Karpas-422 (cell line): ENCODE results near the gene GRAMD1B. TPM values are rescaled to one million over a fixed set of nuclear protein-coding genes. Genes with fewer than 3 reads are reported as not detected.
A peak's percentile ranks its signal among the peaks of the same experiment; 100 is the strongest.

Experiments used
- DNase-seq: peaks from one replicate; pipeline ENCODE4 v3.0.0-alpha.2; 2015
- H2AFZ ChIP-seq: fragments of 200-600 bp; sonication (generic); 2 replicates; pipeline ENCODE4 v1.6.1; 2014; ENCODE audit warnings: antibody characterized with exemption, low read length, mixed read lengths
- H3K27ac ChIP-seq: fragments of 200-600 bp; sonication (generic); 2 replicates; pipeline ENCODE4 v1.5.1; 2014; ENCODE audit warnings: mild to moderate bottlenecking, low read length, moderate library complexity
- H3K27me3 ChIP-seq: fragments of 200-600 bp; sonication (generic); 2 replicates; pipeline ENCODE4 v1.6.1; 2014; ENCODE audit warnings: low read length, mixed read lengths
- H3K36me3 ChIP-seq: fragments of 200-600 bp; sonication (generic); 2 replicates; pipeline ENCODE4 v1.6.1; 2014; ENCODE audit warnings: low read length, mixed read lengths; ENCODE audit not compliant: insufficient read depth
- H3K4me1 ChIP-seq: fragments of 200-600 bp; sonication (generic); 2 replicates; pipeline ENCODE4 v1.6.1; 2014; ENCODE audit warnings: mild to moderate bottlenecking, low read length, mixed read lengths
- H3K4me2 ChIP-seq: fragments of 200-600 bp; sonication (generic); 2 replicates; pipeline ENCODE4 v1.6.1; 2014; ENCODE audit warnings: low read length, low read depth, mild to moderate bottlenecking; ENCODE audit not compliant: poor library complexity, severe bottlenecking
- H3K4me3 ChIP-seq: fragments of 200-600 bp; sonication (generic); 2 replicates; pipeline ENCODE4 v1.5.1; 2014; ENCODE audit warnings: mild to moderate bottlenecking, antibody characterized with exemption, low read length, mixed read lengths
- H3K79me2 ChIP-seq: fragments of 200-600 bp; sonication (generic); 2 replicates; pipeline ENCODE4 v1.6.1; 2014; ENCODE audit warnings: mild to moderate bottlenecking, low read length, mixed read lengths
- H3K9ac ChIP-seq: fragments of 200-600 bp; sonication (generic); 2 replicates; pipeline ENCODE4 v1.6.0; 2014; ENCODE audit warnings: low read length
- H3K9me2 ChIP-seq: fragments of 200-600 bp; sonication (generic), shearing (Covaris generic); replicated peaks from 2 replicates; pipeline ENCODE4 v1.6.0; 2014; ENCODE audit warnings: mild to moderate bottlenecking, low read length, moderate library complexity; ENCODE audit not compliant: insufficient read depth
- H3K9me3 ChIP-seq: fragments of 300-700, 200-600 bp; sonication (generic); 2 replicates; pipeline ENCODE4 v1.6.1; 2014; ENCODE audit warnings: low read length, mixed read lengths
- H4K20me1 ChIP-seq: fragments of 200-600 bp; sonication (generic); 2 replicates; pipeline ENCODE4 v1.6.1; 2014; ENCODE audit warnings: mild to moderate bottlenecking, antibody characterized with exemption, low read length, low read depth; ENCODE audit not compliant: insufficient read depth
- total RNA-seq: library from RNA; depleted of rRNA; stranded (reverse); fragments of >200 nt; shearing (Covaris generic); gene quantifications from 2 replicates; pipeline ENCODE4 v1.2.3, GENCODE V29; 2014; ENCODE audit warnings: low replicate concordance

GRAMD1B gene
- total RNA-seq, 1 experiment from 2014 or later: 79.0 TPM

DNA sequence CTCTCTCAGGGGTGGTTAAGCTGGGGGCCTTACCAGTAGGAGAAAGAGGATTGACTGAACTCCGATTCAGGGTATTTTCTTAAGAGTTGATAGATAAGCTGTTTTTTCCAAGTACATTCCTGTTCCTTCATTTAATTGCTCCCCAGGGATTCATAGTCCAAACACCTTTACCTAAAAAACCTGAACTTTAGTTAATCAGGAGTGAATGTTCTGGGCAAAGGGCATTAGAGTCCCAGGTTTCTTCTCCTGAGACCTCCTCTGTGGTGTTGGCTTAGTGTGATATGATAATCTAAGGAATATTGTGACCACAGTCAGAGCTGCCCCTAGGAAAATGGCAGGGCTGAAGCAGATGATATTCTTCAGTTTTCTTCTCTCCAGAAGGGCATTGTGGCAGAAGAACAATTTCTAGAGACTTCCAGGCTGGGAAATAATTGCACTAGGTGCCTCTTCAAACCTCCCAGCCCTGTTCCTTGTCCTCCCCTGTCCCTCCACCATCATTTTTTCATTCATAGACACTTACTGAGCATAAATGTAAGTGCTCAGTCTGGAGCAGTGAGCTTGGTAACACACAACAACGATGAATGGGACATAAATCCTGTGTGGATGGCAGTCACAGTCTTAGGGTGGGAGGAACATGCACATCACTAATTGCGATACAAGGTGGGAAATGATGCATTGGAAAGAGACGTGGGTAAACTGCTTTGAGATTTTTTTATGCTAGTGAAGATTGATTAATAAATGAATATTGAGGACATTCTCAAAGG is 11.5 kb upstream of the GRAMD1B start:
- no peak overlapping the region for H3K9ac ChIP-seq
- no peak overlapping the region for H3K4me3 ChIP-seq
- H3K9me2 ChIP-seq: no peaks in the 10 kb centered on the region
- peaks cover 24% of the 10 kb centered on the region for H3K4me1 ChIP-seq
- no peak for DNase-seq
- no peaks in the 10 kb centered on the region for H3K9me3 ChIP-seq
- no peaks in the 10 kb centered on the region for H3K36me3 ChIP-seq
- H3K27ac ChIP-seq: no peak overlapping the region
- no peaks in the 10 kb centered on the region for H4K20me1 ChIP-seq
- H3K79me2 ChIP-seq: no peaks in the 10 kb centered on the region
- H3K4me2 ChIP-seq: no peak overlapping the region
- no peak overlapping the region for H2AFZ ChIP-seq
- no peaks in the 10 kb centered on the region for H3K27me3 ChIP-seq

DNA sequence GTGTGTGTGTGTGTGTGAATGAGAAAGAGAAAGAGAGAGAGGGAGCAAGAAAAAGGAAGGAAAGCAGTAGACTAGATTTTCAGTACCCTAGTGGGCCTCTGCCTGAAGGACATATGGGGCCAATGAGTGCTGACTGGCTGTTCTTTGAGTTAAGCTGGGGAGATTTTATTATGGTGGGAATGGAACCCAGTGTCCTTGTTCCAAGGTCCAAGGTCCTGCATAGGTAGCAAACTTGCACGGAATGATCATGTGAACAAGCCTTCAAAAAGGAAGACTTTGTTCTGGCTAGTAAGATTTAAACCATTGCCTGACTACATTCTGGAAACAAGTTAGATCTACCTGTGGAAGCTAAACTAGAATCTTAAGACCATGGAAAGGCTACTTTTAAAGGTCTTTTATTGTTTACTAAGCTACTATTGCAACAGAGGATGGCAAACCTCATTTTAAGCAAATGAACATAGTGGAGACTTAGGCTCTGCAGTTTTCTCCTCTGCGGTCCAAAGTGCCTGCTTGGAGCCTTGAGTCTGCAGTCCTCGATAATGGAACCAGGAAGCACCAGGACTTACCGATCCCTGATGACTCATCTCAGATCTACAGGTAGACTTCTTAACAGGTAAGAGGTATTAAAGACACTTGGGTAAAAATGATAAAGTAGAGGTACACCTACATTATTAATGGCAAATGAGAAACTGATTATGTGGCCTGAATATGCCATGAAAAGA is 10.2 kb upstream of the GRAMD1B start:
- Histone ChIP-seq H3K27ac (no peak overlapping the region), H2AFZ (no peak overlapping the region), H4K20me1 (no peaks in the 10 kb centered on the region), H3K27me3 (no peaks in the 10 kb centered on the region), H3K4me2 (no peak overlapping the region), H3K9ac (no peak overlapping the region), H3K4me1 (peaks cover 24% of the 10 kb centered on the region), H3K36me3 (no peaks in the 10 kb centered on the region), H3K9me3 (no peaks in the 10 kb centered on the region), H3K9me2 (no peaks in the 10 kb centered on the region), H3K79me2 (no peaks in the 10 kb centered on the region), H3K4me3 (no peak overlapping the region)
- DNase-seq: no peak

DNA sequence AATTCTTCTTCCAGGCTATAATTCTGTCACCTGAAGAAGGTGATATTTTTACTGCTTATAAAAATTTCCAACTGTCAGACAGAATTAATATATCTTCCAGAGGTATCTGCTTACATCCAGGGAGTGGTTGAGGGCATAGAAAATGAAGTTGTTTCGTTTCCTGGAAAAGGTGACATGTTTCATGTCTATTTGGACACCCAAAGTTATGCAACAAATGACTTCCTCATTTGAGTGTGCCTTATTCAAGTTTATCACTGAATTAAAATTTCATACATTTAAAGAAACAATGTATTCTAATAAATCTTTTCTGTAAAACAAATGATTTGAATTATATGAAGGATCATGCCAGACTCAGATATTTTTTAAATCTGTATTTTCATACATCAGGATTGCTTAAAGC is 8.5 kb upstream of the GRAMD1B start:
- H3K79me2 ChIP-seq: no peaks in the 10 kb centered on the region

DNA sequence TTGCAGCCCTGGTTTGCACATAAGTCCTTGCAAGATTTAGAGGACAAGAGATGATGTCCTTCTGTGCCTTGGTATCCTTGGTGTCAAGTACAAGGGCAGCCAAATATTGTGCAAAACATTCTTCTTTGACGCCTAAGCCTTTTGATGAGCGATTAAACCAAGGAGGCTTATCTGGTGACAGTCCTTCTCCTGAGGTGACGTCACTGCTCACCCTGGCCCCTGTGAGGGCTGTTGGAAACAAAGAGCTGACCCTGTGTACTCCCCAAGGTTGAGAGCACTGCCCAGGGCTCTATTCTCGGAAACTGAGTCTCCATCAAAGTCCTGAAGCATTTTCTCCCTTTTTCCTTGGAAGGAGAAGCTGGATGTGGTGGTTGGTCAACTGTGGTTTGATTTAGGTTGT is 4.7 kb upstream of the GRAMD1B start:
- Histone ChIP-seq H3K79me2 (no peaks in the 10 kb centered on the region), H3K9me3 (no peaks in the 10 kb centered on the region), H3K9ac (no peak overlapping the region), H3K4me1 (peaks cover 38% of the 10 kb centered on the region), H3K27ac (no peak overlapping the region), H3K36me3 (no peaks in the 10 kb centered on the region), H3K4me3 (no peak overlapping the region), H3K9me2 (no peaks in the 10 kb centered on the region), H4K20me1 (no peaks in the 10 kb centered on the region), H2AFZ (no peak overlapping the region), H3K4me2 (no peak overlapping the region), H3K27me3 (no peaks in the 10 kb centered on the region)
- no peak for DNase-seq

More for the DNA sequence above, 8.5 kb upstream of the GRAMD1B start:
- H3K4me3 ChIP-seq: no peak overlapping the region
- H3K9me2 ChIP-seq: no peaks in the 10 kb centered on the region
- H2AFZ ChIP-seq: no peak overlapping the region
- H4K20me1 ChIP-seq: no peaks in the 10 kb centered on the region
- H3K36me3 ChIP-seq: no peaks in the 10 kb centered on the region
- no peak overlapping the region for H3K9ac ChIP-seq
- peak; percentile 67 for DNase-seq
- H3K27ac ChIP-seq: no peak overlapping the region
- H3K4me1 ChIP-seq: peaks cover 38% of the 10 kb centered on the region
- peak overlapping the region; percentile 52 for H3K4me2 ChIP-seq
- H3K27me3 ChIP-seq: no peaks in the 10 kb centered on the region
- no peaks in the 10 kb centered on the region for H3K9me3 ChIP-seq

DNA sequence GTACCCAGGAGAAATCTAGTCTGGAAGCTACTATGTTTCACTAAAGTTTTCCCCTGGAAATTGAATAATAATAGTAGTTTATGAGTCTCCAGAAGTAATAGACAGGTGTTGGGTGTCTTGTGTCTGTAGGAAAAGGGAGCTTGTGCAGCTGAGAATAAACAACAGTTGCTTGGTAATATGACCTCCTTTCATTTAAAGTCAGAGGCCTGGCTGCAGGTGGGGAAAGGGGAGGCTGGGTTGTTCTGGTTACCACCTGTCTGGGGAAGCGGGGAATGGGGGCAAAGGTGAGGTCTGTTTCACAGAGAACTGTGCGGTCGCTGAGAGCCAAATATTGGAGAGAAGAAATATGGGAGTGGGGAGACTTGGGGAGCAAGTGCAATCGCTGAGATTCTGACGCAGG is 3.3 kb upstream of the GRAMD1B start:
- Histone ChIP-seq H3K36me3 (no peaks in the 10 kb centered on the region), H3K9ac (no peak overlapping the region), H4K20me1 (no peaks in the 10 kb centered on the region), H3K9me3 (no peaks in the 10 kb centered on the region), H3K79me2 (no peaks in the 10 kb centered on the region), H3K27me3 (no peaks in the 10 kb centered on the region), H3K27ac (no peak overlapping the region), H3K4me1 (peaks cover 24% of the 10 kb centered on the region), H2AFZ (no peak overlapping the region), H3K4me3 (no peak overlapping the region), H3K9me2 (no peaks in the 10 kb centered on the region), H3K4me2 (no peak overlapping the region)
- no peak for DNase-seq

DNA sequence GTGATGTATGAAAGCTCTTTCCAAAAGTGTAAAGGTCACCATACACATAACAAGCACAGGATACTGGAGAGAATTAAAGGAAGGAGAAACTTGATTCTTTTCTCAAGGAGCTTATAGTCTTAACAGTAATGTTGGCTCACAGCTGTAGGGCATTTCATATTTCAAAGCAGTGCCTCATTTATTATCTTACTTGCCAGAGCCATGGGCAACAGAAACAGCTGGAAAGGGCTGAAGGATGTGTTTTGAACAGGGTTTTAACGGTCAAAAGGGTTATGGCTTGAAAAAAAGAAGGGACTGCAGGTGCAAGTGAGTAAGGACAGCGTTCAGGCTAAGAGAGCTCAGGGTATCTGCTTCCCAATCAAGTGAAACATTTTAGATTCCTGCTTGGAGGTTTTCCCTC is 2.7 kb upstream of the GRAMD1B start:
- H3K4me3 ChIP-seq: no peak overlapping the region
- H3K36me3 ChIP-seq: no peaks in the 10 kb centered on the region
- no peak overlapping the region for H2AFZ ChIP-seq
- no peaks in the 10 kb centered on the region for H3K79me2 ChIP-seq
- H3K27me3 ChIP-seq: no peaks in the 10 kb centered on the region
- H3K27ac ChIP-seq: no peak overlapping the region
- H3K9ac ChIP-seq: no peak overlapping the region
- no peak overlapping the region for H3K4me2 ChIP-seq
- no peak for DNase-seq
- no peaks in the 10 kb centered on the region for H3K9me2 ChIP-seq
- no peaks in the 10 kb centered on the region for H4K20me1 ChIP-seq
- H3K4me1 ChIP-seq: peaks cover 18% of the 10 kb centered on the region
- H3K9me3 ChIP-seq: no peaks in the 10 kb centered on the region

DNA sequence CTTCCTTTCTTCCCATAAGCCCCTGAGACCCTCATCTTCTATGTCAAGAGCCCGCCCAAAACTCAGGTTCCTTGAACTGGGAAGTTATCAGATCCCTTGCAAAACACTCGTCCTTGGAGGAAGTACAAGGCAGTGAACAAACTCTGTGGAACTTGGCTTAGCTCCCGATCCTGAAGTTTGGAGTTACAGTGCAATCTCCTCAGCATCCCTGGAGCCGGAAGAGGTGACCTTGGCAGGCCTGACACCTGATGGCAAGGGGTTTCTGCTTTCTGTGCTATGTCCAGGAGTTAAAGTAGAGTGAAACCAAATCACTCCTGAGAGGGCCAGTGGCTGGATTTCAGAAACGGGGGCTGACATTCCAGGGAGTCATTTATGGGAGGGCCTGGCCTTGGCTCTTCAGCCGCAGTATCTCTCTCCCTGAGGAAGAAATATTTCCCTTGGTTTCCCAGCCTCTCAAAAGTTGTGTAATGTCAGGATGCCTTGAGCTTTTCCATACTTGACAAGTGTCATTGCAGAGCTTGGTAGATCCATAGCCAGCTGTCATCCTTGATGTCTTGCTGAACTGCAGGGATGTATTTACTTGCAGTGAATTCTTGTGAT is 1.9 kb upstream of the GRAMD1B start:
- Histone ChIP-seq H3K9me3 (no peaks in the 10 kb centered on the region), H3K4me1 (peaks cover 15% of the 10 kb centered on the region), H3K36me3 (no peaks in the 10 kb centered on the region), H3K27me3 (no peaks in the 10 kb centered on the region), H3K4me2 (no peak overlapping the region), H3K4me3 (no peak overlapping the region), H3K9me2 (no peaks in the 10 kb centered on the region), H4K20me1 (no peaks in the 10 kb centered on the region), H3K79me2 (no peaks in the 10 kb centered on the region), H3K27ac (no peak overlapping the region), H2AFZ (no peak overlapping the region), H3K9ac (no peak overlapping the region)
- DNase-seq: no peak

DNA sequence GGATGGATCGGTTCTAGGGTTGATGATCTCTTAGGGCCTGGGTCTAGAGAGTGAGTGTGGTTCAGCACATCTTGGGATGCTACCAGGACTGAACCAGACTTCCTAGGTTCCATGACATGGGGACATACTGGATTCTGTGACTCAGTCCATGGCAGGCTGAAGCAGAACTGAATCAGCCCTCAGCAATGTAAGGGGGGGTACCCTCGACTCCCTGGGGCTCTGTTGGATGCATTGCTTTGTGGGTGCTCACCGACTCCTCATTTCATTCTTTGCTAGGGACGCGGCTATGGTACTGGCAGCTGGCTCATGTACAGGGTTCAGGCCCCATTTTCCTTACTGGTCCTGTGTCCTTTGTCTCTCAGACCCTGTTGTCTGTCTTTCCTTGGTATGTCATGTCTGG is 733 bp upstream of the GRAMD1B start:
- H3K9me2 ChIP-seq: no peaks in the 10 kb centered on the region
- no peaks in the 10 kb centered on the region for H3K9me3 ChIP-seq
- H3K79me2 ChIP-seq: no peaks in the 10 kb centered on the region
- no peak overlapping the region for H3K4me3 ChIP-seq
- no peak overlapping the region for H3K4me2 ChIP-seq
- H3K27ac ChIP-seq: no peak overlapping the region
- no peak overlapping the region for H3K9ac ChIP-seq
- no peaks in the 10 kb centered on the region for H4K20me1 ChIP-seq
- H3K36me3 ChIP-seq: no peaks in the 10 kb centered on the region
- DNase-seq: no peak
- no peaks in the 10 kb centered on the region for H3K27me3 ChIP-seq
- H2AFZ ChIP-seq: no peak overlapping the region
- peaks cover 15% of the 10 kb centered on the region for H3K4me1 ChIP-seq
